NCI-H128 (cell line): ENCODE results near the gene MYDGF.

Experiments used
- DNase-seq: peaks from one replicate; lab custom pipeline; 2025; ENCODE audit not compliant: unreplicated experiment; lab: John Stamatoyannopoulos, UW

MYDGF gene

DNA sequence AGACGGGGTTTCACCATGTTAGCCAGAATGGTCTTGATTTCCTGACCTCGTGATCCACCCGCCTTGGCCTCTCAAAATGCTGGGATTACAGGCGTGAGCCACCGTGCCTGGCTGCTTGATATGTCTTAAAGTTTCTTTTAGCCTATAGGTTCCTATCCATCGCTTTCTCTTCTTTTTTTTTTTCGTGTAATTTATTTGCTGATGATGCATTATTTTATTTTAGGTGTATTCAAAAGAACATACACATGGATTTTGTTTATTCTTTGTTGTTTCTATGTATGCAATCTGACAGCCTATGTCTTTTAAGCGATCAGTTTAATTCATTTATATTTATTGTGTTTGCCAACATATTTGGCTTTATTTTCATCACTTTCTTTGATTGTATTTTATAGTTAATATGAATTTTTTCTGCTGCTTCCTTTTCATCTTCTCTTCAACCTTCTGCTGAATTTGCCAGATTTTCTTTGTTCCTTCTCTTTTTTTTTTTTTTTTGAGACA is 56.8 kb downstream of the MYDGF start:
- DNase-seq = no peak

DNA sequence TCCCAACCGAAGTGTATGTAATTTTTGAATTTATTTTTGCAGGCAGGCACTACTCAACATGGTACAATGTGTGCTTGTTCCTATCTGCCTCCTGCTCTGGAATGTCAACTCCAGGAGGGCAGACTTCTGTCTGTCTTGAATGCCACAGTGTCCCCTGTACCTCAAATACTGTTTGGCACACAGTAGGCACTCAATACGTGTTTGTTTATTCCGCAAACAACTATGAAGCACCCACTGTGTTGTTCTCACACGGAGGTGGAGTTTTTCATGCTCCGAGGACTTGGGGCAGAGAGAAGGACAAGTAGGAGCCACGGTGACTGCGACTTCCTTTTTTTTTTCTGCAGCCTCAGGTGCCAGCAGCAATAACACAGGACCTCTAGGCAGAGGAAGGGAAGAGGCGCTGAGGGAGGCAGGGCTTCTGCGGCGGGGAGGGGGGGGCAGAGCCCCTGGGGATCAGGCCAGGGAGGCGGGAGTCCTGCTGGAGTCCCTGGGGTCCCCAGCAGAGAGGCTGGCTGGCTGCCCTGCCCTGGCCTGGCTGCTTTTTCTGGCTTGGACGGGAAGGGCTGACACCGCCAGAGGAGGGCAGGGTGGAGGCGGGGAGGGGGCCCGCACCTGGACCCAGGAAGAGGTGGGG is 60.1 kb downstream of the MYDGF start:
- DNase-seq = no peak
